Endodermal cell (in vitro differentiated cells): ENCODE data around the gene ARAF. TPM values are rescaled to one million over a fixed set of nuclear protein-coding genes. Genes with fewer than 3 reads are reported as not detected.

Experiments used
- DNase-seq: peaks from one replicate; pipeline ENCODE4 v3.0.0-alpha.2; 2017
- H3K27ac ChIP-seq: 2 replicates; pipeline ENCODE4 v1.5.1; 2013; ENCODE audit warnings: mild to moderate bottlenecking, low read depth, low read length, moderate library complexity
- H3K27me3 ChIP-seq: 2 replicates; pipeline ENCODE4 v1.6.1; 2013; ENCODE audit warnings: mild to moderate bottlenecking, low read length, moderate library complexity; ENCODE audit not compliant: insufficient read depth, control insufficient read depth, poor library complexity, severe bottlenecking
- H3K36me3 ChIP-seq: 2 replicates; pipeline ENCODE4 v1.7.0; 2013; ENCODE audit warnings: mild to moderate bottlenecking, low read length, moderate library complexity; ENCODE audit not compliant: control insufficient read depth, insufficient read depth
- H3K4me1 ChIP-seq: one replicate; pipeline ENCODE4 v1.7.0; 2013; ENCODE audit warnings: low read length; ENCODE audit not compliant: control insufficient read depth, insufficient read depth
- H3K4me3 ChIP-seq: 2 replicates; pipeline ENCODE4 v1.5.1; 2013; ENCODE audit warnings: mild to moderate bottlenecking, low read length, moderate library complexity
- H3K9ac ChIP-seq: 2 replicates; pipeline ENCODE4 v1.6.1; 2013; ENCODE audit warnings: mild to moderate bottlenecking, low read length, moderate library complexity; ENCODE audit not compliant: poor library complexity, severe bottlenecking; ENCODE audit errors: extremely low read depth
- H3K9me3 ChIP-seq: 2 replicates; pipeline ENCODE4 v1.6.1; 2013; ENCODE audit warnings: mild to moderate bottlenecking, low read length, moderate library complexity; ENCODE audit not compliant: control insufficient read depth
- H3K27ac Mint-ChIP-seq: 2 replicates; pipeline ENCODE4 v1.8.0; 2020; ENCODE audit warnings: mixed read lengths
- H3K27me3 Mint-ChIP-seq: 2 replicates; pipeline ENCODE4 v1.8.0; 2021; ENCODE audit warnings: mild to moderate bottlenecking, mixed read lengths; ENCODE audit not compliant: insufficient read depth
- H3K36me3 Mint-ChIP-seq: 2 replicates; pipeline ENCODE4 v1.8.0; 2020; ENCODE audit warnings: low read depth, mixed read lengths
- H3K4me1 Mint-ChIP-seq: 2 replicates; pipeline ENCODE4 v1.8.0; 2020; ENCODE audit warnings: mixed read lengths
- H3K4me3 Mint-ChIP-seq: 2 replicates; pipeline ENCODE4 v1.8.0; 2020; ENCODE audit warnings: mild to moderate bottlenecking, moderate library complexity, mixed read lengths
- H3K9me3 Mint-ChIP-seq: 2 replicates; pipeline ENCODE4 v1.8.0; 2020; ENCODE audit warnings: mild to moderate bottlenecking, mixed read lengths
- WGBS, 2 experiments: methylation state at CpG; one replicate each; pipeline versions ENCODE4 v1.1.5 to v1.1.7; 2013; ENCODE audit warnings: missing lambda C conversion rate in 2 of 2, mixed read lengths in 1 of 2; ENCODE audit not compliant: insufficient coverage in 1 of 2, insufficient read length in 1 of 2; 5-methylcytosine and 5-hydroxymethylcytosine counted together
- total RNA-seq, 2 donors: library from RNA; stranded (reverse); fragmentation: NEBNext Ultra II Directional in 1 of 2; extraction: Animal tissue kit (Norgen Biotek cat#: 25700) in 1 of 2; gene quantifications; 2 replicates in 1 of 2; 3 replicates in 1 of 2; pipeline ENCODE4 v1.2.1, GENCODE V29; 2021
- TF ChIP-seq, protein P1 (sequence below): fragments of 200-600 bp; sonication (generic); conservative IDR thresholded peaks from 2 replicates; pipeline ENCODE4 v1.5.0; 2021; ENCODE audit warnings: antibody characterized with exemption, mild to moderate bottlenecking

ARAF gene
- total RNA-seq, 2 donors from 2014 or later, result 47.7 to 48.7 TPM

DNA sequence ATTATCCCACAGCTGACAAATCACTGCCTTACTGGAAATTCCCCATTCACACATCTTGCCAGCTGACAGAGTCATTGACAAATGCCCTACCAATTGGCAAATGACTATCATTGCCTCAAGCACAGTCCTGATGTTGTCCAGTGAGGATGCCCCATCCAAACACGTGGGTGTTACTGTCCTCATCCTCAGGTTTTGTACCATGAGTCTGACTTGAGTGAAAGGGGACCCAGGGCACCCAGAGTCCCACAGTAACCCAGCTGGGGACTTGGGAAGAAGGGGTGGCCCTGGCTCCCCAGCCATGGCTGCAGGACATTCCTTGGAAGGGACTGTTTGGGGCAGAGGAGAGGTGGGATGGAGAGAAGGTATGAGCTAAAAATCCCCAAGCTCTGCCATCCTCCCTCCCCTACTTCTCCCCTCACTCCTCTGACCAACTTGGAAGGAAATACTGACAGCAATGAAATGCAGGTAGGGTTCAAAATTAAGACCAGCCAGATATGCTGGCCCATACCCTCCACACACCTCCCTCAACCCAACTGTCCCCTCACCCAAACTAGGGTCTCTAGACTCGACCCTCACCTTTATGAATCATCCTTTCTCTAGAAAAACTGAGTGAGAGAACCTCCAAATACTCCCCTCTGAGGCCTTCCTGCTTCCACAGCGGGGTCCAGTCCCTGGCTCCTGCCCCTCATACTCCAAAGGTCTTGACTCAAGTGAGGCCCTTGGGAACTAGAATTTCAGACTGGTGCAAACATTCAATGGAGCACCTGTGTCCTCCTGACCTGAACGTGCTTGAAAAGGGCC is 26.3 kb downstream of the ARAF start:
- H3K27me3 Mint-ChIP-seq, result no peaks in the 10 kb centered on the region
- Histone ChIP-seq H3K9me3 (no peaks in the 10 kb centered on the region), H3K4me1 (no peaks in the 10 kb centered on the region), H3K27ac (no peak overlapping the region), H3K9ac (no peak overlapping the region), H3K4me3 (no peak overlapping the region), H3K36me3 (no peaks in the 10 kb centered on the region), H3K27me3 (no peaks in the 10 kb centered on the region)
- no peak for DNase-seq
- WGBS, 2 experiments, result 86% methylated on average over 4 of the region's 4 CpGs; no CpG with 5 or more reads in 1 of the 2 experiments
- no peaks in the 10 kb centered on the region for H3K36me3 Mint-ChIP-seq
- peaks cover 57% of the 10 kb centered on the region for H3K9me3 Mint-ChIP-seq
- TF ChIP-seq, protein P1, sequence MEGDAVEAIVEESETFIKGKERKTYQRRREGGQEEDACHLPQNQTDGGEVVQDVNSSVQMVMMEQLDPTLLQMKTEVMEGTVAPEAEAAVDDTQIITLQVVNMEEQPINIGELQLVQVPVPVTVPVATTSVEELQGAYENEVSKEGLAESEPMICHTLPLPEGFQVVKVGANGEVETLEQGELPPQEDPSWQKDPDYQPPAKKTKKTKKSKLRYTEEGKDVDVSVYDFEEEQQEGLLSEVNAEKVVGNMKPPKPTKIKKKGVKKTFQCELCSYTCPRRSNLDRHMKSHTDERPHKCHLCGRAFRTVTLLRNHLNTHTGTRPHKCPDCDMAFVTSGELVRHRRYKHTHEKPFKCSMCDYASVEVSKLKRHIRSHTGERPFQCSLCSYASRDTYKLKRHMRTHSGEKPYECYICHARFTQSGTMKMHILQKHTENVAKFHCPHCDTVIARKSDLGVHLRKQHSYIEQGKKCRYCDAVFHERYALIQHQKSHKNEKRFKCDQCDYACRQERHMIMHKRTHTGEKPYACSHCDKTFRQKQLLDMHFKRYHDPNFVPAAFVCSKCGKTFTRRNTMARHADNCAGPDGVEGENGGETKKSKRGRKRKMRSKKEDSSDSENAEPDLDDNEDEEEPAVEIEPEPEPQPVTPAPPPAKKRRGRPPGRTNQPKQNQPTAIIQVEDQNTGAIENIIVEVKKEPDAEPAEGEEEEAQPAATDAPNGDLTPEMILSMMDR, result no peak
- H3K27ac Mint-ChIP-seq, result no peak overlapping the region
- peaks cover 6% of the 10 kb centered on the region for H3K4me1 Mint-ChIP-seq
- no peak overlapping the region for H3K4me3 Mint-ChIP-seq

DNA sequence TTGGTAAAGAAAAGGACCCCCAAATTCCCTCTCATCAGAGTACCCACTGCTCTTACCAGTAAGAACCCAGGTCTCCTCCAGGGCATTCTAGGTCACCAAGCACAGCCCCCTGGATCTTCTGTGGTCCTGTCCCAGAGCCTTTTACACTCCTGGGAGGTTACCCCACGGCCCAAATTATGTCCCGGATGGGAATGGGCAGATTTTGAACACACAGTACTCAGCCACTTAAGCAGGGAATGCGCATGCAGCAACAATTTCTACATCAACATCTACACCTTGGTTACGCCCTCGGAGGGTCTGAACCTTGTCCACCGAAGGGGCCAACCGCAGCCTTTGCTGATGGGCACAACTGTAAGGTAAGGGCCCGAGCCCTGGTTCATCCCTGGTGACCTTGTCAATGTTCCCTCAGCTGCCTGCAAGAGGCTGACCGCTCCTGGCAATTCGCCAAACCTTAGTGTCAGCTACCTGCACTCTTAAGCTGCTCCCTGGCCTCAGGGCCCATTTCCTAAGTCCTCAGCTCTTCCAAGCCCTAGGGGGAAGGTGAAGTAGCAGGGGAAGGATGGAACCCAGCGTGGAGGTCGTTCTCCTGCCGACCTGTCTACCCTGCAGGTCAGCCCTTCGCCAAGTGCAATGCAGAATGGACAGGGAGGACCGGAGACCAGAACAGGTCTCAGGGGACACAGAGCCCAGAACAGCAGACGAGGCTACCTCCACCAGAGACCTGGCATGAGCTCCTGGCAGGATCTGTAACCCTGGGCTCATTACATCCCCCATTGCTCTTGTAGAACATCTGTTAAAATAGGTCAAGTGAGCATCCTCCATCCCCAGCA is 27.1 kb downstream of the ARAF start:
- no peaks in the 10 kb centered on the region for H3K4me1 ChIP-seq
- no peaks in the 10 kb centered on the region for H3K27me3 ChIP-seq
- no peak overlapping the region for H3K27ac ChIP-seq
- no peaks in the 10 kb centered on the region for H3K27me3 Mint-ChIP-seq
- TF ChIP-seq, protein P1, result no peak
- H3K27ac Mint-ChIP-seq, result no peak overlapping the region
- peaks cover 6% of the 10 kb centered on the region for H3K4me1 Mint-ChIP-seq
- H3K36me3 Mint-ChIP-seq, result no peaks in the 10 kb centered on the region
- no peak for DNase-seq
- no peaks in the 10 kb centered on the region for H3K9me3 ChIP-seq
- no peak overlapping the region for H3K9ac ChIP-seq
- H3K4me3 Mint-ChIP-seq, result no peak overlapping the region
- H3K4me3 ChIP-seq, result no peak overlapping the region
- H3K9me3 Mint-ChIP-seq, result peaks cover 57% of the 10 kb centered on the region
- 93% methylated on average over 16 of the region's 16 CpGs; no CpG with 5 or more reads in 1 of the 2 experiments for WGBS, 2 experiments
- no peaks in the 10 kb centered on the region for H3K36me3 ChIP-seq

DNA sequence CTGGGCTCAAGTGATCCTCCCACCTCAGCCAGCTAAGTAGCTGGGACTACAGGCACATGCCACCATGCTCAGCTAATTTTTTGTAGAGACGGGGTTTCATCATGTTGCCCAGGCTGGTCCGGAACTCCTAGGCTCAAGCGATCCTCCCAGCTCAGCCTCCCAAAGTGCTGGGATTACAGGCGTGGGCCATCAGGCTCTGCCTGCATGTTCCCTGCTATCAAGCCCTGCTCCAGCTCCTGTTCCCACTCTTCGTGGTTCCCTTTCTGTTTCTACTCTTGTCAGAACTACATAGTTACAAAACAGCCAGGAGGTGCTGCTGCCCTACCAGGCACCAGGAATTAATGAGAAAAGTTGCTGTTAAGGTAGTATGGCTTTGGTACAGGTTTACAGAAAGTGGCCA is 30.0 kb downstream of the ARAF start:
- peaks cover 51% of the 10 kb centered on the region for H3K9me3 Mint-ChIP-seq
- no peaks in the 10 kb centered on the region for H3K4me1 ChIP-seq
- no peaks in the 10 kb centered on the region for H3K27me3 Mint-ChIP-seq
- TF ChIP-seq, protein P1, result no peak
- H3K4me1 Mint-ChIP-seq, result no peaks in the 10 kb centered on the region
- no peak overlapping the region for H3K9ac ChIP-seq
- H3K27ac ChIP-seq, result no peak overlapping the region
- no peaks in the 10 kb centered on the region for H3K9me3 ChIP-seq
- WGBS, 2 experiments, result 91 to 100% methylated on average over 1 to 5 of the region's 5 CpGs
- H3K36me3 Mint-ChIP-seq, result no peaks in the 10 kb centered on the region
- no peak overlapping the region for H3K4me3 Mint-ChIP-seq
- H3K27ac Mint-ChIP-seq, result no peak overlapping the region
- H3K4me3 ChIP-seq, result no peak overlapping the region
- no peaks in the 10 kb centered on the region for H3K27me3 ChIP-seq
- H3K36me3 ChIP-seq, result no peaks in the 10 kb centered on the region
- no peak for DNase-seq
